Measurements from ENCODE around the gene PIAS1. TPM values are rescaled to one million over a fixed set of nuclear protein-coding genes. Genes with fewer than 3 reads are reported as not detected.

Gene PIAS1
- total and polyA plus RNA-seq, 2 donors (not counting 3 experiments of a cell fraction or from before 2014, with no cell fraction given), result 23.7 to 24.2 TPM

GRCh38 chr15:68083463-68083862 is 29.3 kb downstream of the PIAS1 start:
- no peaks in the 10 kb centered on the region for H3K27me3 ChIP-seq (ENCODE audit: control insufficient read depth in 2 of 2, insufficient read depth in 2 of 2, low read length in 2 of 2)
- no peaks in the 10 kb centered on the region for H3K36me3 ChIP-seq (ENCODE audit: control insufficient read depth in 2 of 2, extremely low read depth in 1 of 2, insufficient read depth in 2 of 2, low read length in 2 of 2)
- H3K4me2 ChIP-seq (ENCODE audit: insufficient read depth, low read length), result no peak overlapping the region
- no TSS peak for BruUV-seq (replicated peaks)
- no peak overlapping the region for H3K4me3 ChIP-seq (replicated peaks in 1 of 3; ENCODE audit: insufficient read depth in 1 of 3, low read depth in 1 of 3, low read length in 3 of 3)
- intact Hi-C loops (cut with micrococcal nuclease), result no loop called here
- H3K9me1 ChIP-seq (replicated peaks; ENCODE audit: control insufficient read depth, extremely low read depth, insufficient read depth, low read length), result no peaks in the 10 kb centered on the region
- H3K9me3 ChIP-seq (replicated peaks; ENCODE audit: control insufficient read depth, insufficient read depth, low read length), result no peaks in the 10 kb centered on the region
- no peak overlapping the region for H3K9ac ChIP-seq (replicated peaks; ENCODE audit: extremely low read depth, insufficient read depth, low read length)
- H4K20me1 ChIP-seq (replicated peaks; ENCODE audit: control insufficient read depth, extremely low read depth, insufficient read depth, low read length), result peaks cover 22% of the 10 kb centered on the region
- H3K79me2 ChIP-seq (ENCODE audit: control insufficient read depth, insufficient read depth, low read length), result peaks cover 82% of the 10 kb centered on the region
- POLR2A ChIA-PET, result no interaction called here
- H3K4me1 ChIP-seq (ENCODE audit: control insufficient read depth, extremely low read depth, insufficient read depth, low read length), result peaks cover 2% of the 10 kb centered on the region
- dilution Hi-C loops (cut with MboI; ENCODE audit: extremely low pct_ligation_motif_present, low sequenced_read_pairs), result no loop called here
- H2AFZ ChIP-seq (ENCODE audit: low read depth, low read length), result no peak overlapping the region
- DNase-seq (ENCODE audit: low read depth, low spot score) (no peak), FAIRE-seq (no peak)
- H3K27ac ChIP-seq (ENCODE audit: insufficient read depth, low read depth, low read length), result no peak overlapping the region
- CTCF ChIA-PET, result interaction anchor here (1.1 to 1.6 kb wide), 2 partner anchors 19 to 58 kb away, joined by 3 to 4 read pairs; no protein-coding TSS in a partner anchor
- no peak for TF ChIP-seq FOS (IDR thresholded peaks at IDR 0.05; ENCODE audit: borderline replicate concordance, insufficient read depth, low read length)
- TF ChIP-seq MYC (IDR thresholded peaks at IDR 0.05; ENCODE audit: low read depth, low read length), result no peak
- no peak for TF ChIP-seq JUN (IDR thresholded peaks at IDR 0.05; ENCODE audit: borderline replicate concordance, insufficient read depth, insufficient read length, low read depth)
- TF ChIP-seq MAX (IDR thresholded peaks at IDR 0.05; ENCODE audit: insufficient read depth, insufficient read length), result no peak
- no peak for TF ChIP-seq GATA2 (IDR thresholded peaks at IDR 0.05; ENCODE audit: insufficient read depth, insufficient read length, low read depth, low read length)
- TF ChIP-seq POLR2A (IDR thresholded peaks at IDR 0.05; ENCODE audit: low read depth, low read length), result no peak
- no peak for TF ChIP-seq EZH2 (IDR thresholded peaks at IDR 0.05; ENCODE audit: borderline replicate concordance, low read depth, low read length, severe bottlenecking)
- no peak for TF ChIP-seq POLR2AphosphoS5 (IDR thresholded peaks at IDR 0.05; ENCODE audit: insufficient read depth, low read depth, low read length)
- TF ChIP-seq, protein P1, sequence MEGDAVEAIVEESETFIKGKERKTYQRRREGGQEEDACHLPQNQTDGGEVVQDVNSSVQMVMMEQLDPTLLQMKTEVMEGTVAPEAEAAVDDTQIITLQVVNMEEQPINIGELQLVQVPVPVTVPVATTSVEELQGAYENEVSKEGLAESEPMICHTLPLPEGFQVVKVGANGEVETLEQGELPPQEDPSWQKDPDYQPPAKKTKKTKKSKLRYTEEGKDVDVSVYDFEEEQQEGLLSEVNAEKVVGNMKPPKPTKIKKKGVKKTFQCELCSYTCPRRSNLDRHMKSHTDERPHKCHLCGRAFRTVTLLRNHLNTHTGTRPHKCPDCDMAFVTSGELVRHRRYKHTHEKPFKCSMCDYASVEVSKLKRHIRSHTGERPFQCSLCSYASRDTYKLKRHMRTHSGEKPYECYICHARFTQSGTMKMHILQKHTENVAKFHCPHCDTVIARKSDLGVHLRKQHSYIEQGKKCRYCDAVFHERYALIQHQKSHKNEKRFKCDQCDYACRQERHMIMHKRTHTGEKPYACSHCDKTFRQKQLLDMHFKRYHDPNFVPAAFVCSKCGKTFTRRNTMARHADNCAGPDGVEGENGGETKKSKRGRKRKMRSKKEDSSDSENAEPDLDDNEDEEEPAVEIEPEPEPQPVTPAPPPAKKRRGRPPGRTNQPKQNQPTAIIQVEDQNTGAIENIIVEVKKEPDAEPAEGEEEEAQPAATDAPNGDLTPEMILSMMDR (IDR thresholded peaks at IDR 0.05; ENCODE audit: extremely low read depth in 1 of 2, insufficient read depth in 1 of 2, low read depth in 1 of 2, low read length in 2 of 2), result no peak

Measured in endothelial cell of umbilical vein (primary cell).